ENCODE results near the gene C19orf85.

DNA sequence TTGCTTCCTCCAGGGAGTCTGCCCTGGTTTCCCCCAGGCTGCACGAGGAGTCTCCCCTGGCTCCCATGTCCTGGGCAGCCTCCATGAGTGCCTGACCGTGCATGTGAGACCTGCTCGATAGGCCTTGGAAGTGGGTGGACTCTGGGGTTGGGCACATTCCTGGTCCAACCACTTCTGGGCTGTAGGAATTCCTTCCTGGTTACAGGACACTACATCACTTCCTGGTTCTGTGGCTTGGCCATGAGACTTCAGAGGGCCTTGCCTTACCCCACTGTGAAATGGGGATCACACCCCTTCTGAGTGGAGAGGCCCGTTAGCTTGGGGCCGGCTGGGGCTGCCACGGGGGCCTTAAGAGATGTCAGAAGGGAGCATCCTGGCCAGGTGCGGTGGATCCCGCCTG, 7.9 kb upstream of the C19orf85 start:
- TF ChIP-seq POLR2AphosphoS5 (IDR thresholded peaks at IDR 0.05; ENCODE audit: borderline replicate concordance, low read depth, low read length), result no peak
- no peak for TF ChIP-seq EZH2 (IDR thresholded peaks at IDR 0.05)
